VCaP (cell line): Measurements from ENCODE around the gene LSP1.

Experiments used
- H3K27ac ChIP-seq: fragments of 450-650 bp; 2 replicates; pipeline ENCODE4 v1.5.1; 2017
- TF ChIP-seq, protein P1 (sequence below): fragments of 450-650 bp; conservative IDR thresholded peaks from 2 replicates; pipeline ENCODE4 v1.5.1; 2017; ENCODE audit warnings: mild to moderate bottlenecking, moderate library complexity

The LSP1 gene

GRCh38 chr11:1906181-1906580 lies 53.3 kb downstream of the LSP1 start:
- no peak overlapping the region for H3K27ac ChIP-seq
- TF ChIP-seq, protein P1, sequence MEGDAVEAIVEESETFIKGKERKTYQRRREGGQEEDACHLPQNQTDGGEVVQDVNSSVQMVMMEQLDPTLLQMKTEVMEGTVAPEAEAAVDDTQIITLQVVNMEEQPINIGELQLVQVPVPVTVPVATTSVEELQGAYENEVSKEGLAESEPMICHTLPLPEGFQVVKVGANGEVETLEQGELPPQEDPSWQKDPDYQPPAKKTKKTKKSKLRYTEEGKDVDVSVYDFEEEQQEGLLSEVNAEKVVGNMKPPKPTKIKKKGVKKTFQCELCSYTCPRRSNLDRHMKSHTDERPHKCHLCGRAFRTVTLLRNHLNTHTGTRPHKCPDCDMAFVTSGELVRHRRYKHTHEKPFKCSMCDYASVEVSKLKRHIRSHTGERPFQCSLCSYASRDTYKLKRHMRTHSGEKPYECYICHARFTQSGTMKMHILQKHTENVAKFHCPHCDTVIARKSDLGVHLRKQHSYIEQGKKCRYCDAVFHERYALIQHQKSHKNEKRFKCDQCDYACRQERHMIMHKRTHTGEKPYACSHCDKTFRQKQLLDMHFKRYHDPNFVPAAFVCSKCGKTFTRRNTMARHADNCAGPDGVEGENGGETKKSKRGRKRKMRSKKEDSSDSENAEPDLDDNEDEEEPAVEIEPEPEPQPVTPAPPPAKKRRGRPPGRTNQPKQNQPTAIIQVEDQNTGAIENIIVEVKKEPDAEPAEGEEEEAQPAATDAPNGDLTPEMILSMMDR, result no peak

DNA sequence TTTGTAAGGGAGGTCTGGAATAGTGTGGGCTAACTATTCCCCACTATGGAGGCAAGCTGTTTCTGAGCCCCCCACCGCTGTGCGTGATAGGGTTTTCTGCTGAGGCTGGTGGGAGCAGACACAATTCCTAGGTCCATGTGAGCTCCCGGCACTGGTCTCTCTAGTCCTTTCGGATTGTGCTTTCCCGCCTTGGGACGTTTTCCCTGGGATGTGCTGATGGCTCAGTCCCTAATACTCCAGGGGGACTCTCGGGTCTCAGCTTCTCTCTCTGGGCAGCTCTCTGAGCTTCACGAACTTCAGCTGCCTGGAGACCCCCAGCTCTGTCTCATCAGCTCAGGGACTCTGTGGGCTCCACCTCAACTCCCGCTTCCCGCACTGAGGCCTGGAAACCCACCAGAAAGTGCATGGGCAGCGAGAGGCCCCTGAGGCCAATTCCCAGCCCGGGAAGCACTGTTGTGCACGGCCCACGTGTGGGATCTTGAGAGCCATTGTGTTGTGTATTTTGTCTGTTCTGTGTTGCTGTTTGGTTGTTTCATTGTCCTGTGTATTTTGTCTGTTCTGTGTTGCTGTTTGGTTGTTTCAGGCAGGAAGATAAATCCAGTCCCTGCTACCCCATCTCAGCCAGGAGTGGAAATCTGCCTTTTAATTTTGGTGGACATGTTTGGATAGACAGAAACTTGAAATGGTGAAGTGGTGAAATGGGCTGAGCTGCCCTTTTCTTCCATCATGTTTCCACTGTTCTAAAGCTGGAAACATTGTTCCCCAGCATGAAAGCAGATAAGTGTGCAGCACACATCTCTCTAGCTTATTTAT lies 53.9 kb downstream of the LSP1 start:
- H3K27ac ChIP-seq, result no peak overlapping the region
- TF ChIP-seq, protein P1, result no peak

GRCh38 chr11:1908618-1909017 lies 55.7 kb downstream of the LSP1 start:
- TF ChIP-seq, protein P1, result no peak
- no peak overlapping the region for H3K27ac ChIP-seq

- no peak overlapping the region for H3K27ac ChIP-seq
- TF ChIP-seq, protein P1, result no peak
These were observed 56.6 kb downstream of the LSP1 start for GRCh38 chr11:1909524-1909923.

GRCh38 chr11:1912289-1912878 lies 59.5 kb downstream of the LSP1 start:
- H3K27ac ChIP-seq, result no peak overlapping the region
- TF ChIP-seq, protein P1, result no peak

DNA sequence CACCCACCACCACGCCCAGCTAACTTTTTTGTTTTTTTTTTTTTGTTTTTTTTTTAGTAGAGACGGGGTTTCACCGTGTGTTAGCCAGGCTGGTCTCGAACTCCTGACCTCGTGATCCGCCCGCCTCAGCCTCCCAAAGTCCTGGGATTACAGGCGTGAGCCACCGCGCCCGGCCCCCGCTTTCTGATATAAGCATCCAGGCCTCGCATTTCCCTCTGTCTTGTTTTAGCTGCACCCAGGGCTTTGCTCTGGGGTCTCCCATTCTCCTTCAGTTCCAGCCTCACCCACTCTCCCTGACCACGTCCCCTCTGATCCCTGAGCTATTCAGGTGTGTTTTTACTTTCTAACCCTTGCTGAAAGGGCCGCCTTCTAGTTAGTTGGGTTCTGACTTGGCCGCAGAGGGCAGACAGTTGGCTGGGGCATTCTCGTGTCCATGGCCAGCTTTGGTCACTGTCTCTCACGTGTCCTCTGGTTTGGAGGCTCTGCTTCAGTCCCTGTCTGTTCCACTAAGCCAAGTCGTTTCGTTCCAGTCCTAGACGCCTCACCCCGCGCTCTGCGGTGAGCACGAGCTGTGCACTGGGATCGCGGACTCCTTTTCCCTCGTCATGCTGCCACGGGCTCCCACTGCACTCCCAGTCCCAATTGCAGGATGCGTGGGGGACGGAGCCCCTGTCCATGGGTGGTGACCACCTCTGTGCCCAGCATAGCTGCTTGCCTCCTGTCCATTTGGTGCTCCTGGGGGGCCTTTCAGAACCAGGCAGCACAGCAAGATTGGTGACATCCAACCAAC lies 60.6 kb downstream of the LSP1 start:
- TF ChIP-seq, protein P1, result no peak
- H3K27ac ChIP-seq, result no peak overlapping the region

DNA sequence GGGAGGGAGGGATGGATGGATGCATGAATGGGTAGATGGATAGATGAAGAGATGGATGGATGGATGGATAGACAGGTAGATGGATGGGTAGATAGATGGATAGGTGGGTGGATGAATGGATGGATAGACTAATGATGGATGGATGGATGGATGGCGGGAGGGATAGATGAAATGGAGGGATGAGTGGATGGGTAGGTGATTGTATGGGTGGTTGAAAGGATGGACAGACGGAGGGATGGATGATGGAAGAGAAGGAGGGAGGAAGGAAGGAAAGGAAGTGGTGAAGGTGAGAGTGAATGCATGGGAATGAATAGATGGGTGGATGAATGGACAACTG lies 62.9 kb downstream of the LSP1 start:
- H3K27ac ChIP-seq, result no peak overlapping the region
- TF ChIP-seq, protein P1, result no peak
